ENCODE results near the gene MOB2. TPM values are rescaled to one million over a fixed set of nuclear protein-coding genes. Genes with fewer than 3 reads are reported as not detected.

Gene MOB2
- total and polyA plus RNA-seq, 11 donors: 27.4 to 61.1 (median 44.7) TPM

- no peaks in the 10 kb centered on the region for H3K9me3 ChIP-seq
- H3K27me3 ChIP-seq: no peaks in the 10 kb centered on the region
- H3K36me3 ChIP-seq: peaks cover 0 to 70% (median 51%) of the 10 kb centered on the region in 9 donors
- intact Hi-C loops (cut with DNase I): loop anchor here in 1 of 10 donors (5.0 kb wide), 1 partner anchor 48 kb away; no protein-coding TSS in a partner anchor
- TF ChIP-seq POLR2A (IDR thresholded peaks at IDR 0.05) (no peak), CTCF (IDR thresholded peaks at IDR 0.05) (no peak)
- peak overlapping the region in 1 of 12 donors; percentile 70 for H3K27ac ChIP-seq
- H3K4me3 ChIP-seq: no peak overlapping the region
- ATAC-seq (no peak), DNase-seq (peak in 1 of 5 donors; percentile 52)
- WGBS, 4 donors: 80 to 87% (median 85%) methylated on average over 19 of the region's 19 CpGs
- H3K4me1 ChIP-seq: peaks cover 0 to 14% (median 0%) of the 10 kb centered on the region in 12 donors
Observed at GRCh38 chr11:1469287-1469910, 17.2 kb downstream of the MOB2 start.

DNA sequence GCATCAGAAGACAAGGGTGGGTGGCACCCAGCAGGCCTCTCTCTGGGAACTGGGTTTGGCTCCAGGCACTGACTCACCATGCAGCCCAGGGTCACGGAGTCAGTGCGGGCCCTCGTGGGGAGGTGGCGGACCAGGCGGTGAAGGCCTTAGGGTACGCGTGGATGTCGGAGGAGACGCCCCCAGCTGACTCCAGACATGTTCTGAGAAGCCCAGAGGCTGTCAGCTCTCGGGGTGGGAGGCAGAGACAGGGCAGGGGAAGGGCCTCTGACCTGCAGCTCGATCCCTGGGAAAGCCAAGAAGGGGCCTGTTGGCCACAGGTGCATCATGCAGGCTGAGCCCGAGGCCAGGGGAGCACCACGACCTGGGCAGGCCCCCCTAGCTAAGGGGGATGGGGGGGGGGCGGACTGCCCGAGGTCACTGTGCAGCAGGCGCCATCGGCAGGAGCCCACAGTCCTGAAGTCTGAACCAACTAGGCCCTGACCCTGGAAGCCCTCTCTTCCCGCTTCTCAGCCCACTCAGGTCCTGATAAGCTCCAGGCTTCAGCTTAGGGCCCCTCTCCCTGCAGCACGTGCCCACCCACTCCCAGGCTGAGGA is 18.0 kb downstream of the MOB2 start:
- Histone ChIP-seq H3K4me1 (peaks cover 0 to 14% (median 0%) of the 10 kb centered on the region in 12 donors), H3K27me3 (no peaks in the 10 kb centered on the region), H3K9me3 (no peaks in the 10 kb centered on the region), H3K4me3 (no peak overlapping the region), H3K27ac (peak overlapping the region in 2 of 12 donors; percentile 34 to 70), H3K36me3 (peaks cover 0 to 64% (median 43%) of the 10 kb centered on the region in 9 donors)
- ATAC-seq (peak in 1 of 4 donors; percentile 4), DNase-seq (no peak)
- TF ChIP-seq POLR2A (IDR thresholded peaks at IDR 0.05) (no peak), CTCF (IDR thresholded peaks at IDR 0.05) (no peak)
- WGBS, 4 donors: 78 to 88% (median 81%) methylated on average over 9 to 19 of the region's 19 CpGs
- intact Hi-C loops (cut with DNase I): loop anchor here in 1 of 10 donors (5.0 kb wide), 1 partner anchor 49 kb away; no protein-coding TSS in a partner anchor

- TF ChIP-seq CTCF (IDR thresholded peaks at IDR 0.05) (no peak), POLR2A (IDR thresholded peaks at IDR 0.05) (no peak)
- Histone ChIP-seq H3K4me1 (peaks cover 0 to 14% (median 0%) of the 10 kb centered on the region in 12 donors), H3K9me3 (no peaks in the 10 kb centered on the region), H3K4me3 (no peak overlapping the region), H3K27me3 (no peaks in the 10 kb centered on the region), H3K27ac (peak overlapping the region in 2 of 12 donors; percentile 34 to 70), H3K36me3 (peaks cover 0 to 58% (median 37%) of the 10 kb centered on the region in 9 donors)
- intact Hi-C loops (cut with DNase I): loop anchor here in 1 of 10 donors (5.0 kb wide), 1 partner anchor 49 kb away; no protein-coding TSS in a partner anchor
- no peak for DNase-seq
- 49 to 85% (median 68%) methylated on average over 13 to 18 of the region's 18 CpGs for WGBS, 4 donors
- ATAC-seq: peak; percentile 13 to 69 (median 40)
Observed at GRCh38 chr11:1468002-1468401, 18.6 kb downstream of the MOB2 start.

- ATAC-seq (no peak), DNase-seq (no peak)
- Histone ChIP-seq H3K27me3 (no peaks in the 10 kb centered on the region), H3K9me3 (no peaks in the 10 kb centered on the region), H3K4me1 (peaks cover 0 to 14% (median 0%) of the 10 kb centered on the region in 12 donors), H3K4me3 (no peak overlapping the region), H3K27ac (peak overlapping the region in 1 of 12 donors; percentile 70), H3K36me3 (peaks cover 0 to 54% (median 35%) of the 10 kb centered on the region in 9 donors)
- no peak for TF ChIP-seq POLR2A (IDR thresholded peaks at IDR 0.05)
- no peak for TF ChIP-seq CTCF (IDR thresholded peaks at IDR 0.05)
- 79 to 87% (median 83%) methylated on average over 9 of the region's 9 CpGs for WGBS, 4 donors
- intact Hi-C loops (cut with DNase I): loop anchor here in 1 of 10 donors (5.0 kb wide), 1 partner anchor 50 kb away; no protein-coding TSS in a partner anchor
Observed at GRCh38 chr11:1467270-1467669, 19.3 kb downstream of the MOB2 start.
